Cardiac fibroblast (primary cell): ENCODE measurements around the gene SPOCK3.
A peak's percentile ranks its signal among the peaks of the same experiment; 100 is the strongest.
"Not testable (repeated sequence)": the region's sequence is repeated elsewhere in the genome, so short reads cannot be mapped to it uniquely, and the experiment has no call there.

Experiments
- DNase-seq, 2 donors: peaks; one replicate each; pipeline versions ENCODE4 v3.0.0 to v3.0.0-alpha.2; 2010; ENCODE audit warnings: low read depth in 2 of 2
- H3K4me3 ChIP-seq, 2 donors: replicated peaks in 1 of 2; 1 replicate in 1 of 2; 2 replicates in 1 of 2; pipeline ENCODE4 v1.5.1; 2011; ENCODE audit warnings: low read depth in 2 of 2, low read length in 2 of 2, mild to moderate bottlenecking in 2 of 2, moderate library complexity in 1 of 2
- TF ChIP-seq, protein P1 (sequence below): IDR thresholded peaks from one replicate; pipeline ENCODE4 v1.5.1; 2011; ENCODE audit warnings: low read depth, mild to moderate bottlenecking, low read length, inconsistent platforms

SPOCK3 gene

DNA sequence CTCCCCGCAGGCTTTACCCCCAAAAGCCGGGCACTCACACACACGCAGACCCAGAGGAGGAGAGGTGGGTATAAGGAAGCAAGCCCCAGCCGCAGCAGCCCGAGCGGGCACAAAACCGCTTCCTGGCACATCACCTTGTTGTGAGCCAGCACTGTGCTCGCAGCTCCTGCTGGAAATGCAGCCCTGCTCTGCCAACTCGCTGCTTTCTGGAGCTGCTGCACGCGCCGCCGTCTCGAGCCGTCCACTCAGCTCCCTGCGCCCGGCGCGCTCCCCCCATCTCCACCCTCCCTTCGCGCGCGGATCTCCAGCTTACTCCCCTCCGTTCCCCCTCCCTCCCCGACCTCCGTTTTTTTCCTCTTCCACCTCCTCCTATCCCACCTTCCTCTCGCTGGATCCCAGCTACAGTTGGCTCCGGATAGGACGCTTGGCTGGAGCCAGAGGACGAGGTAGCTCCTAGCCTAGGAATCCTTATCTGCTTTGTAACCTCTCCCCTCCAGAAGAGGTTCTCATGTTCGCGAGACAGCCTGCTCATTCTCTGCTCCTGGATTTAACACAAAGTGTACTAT, at the start of gene SPOCK3:
SPOCK3 (minus strand) TSS at position 179 of the 566 bp plus-strand sequence.
- peak; percentile 31 to 54 for DNase-seq
- TF ChIP-seq, protein P1, sequence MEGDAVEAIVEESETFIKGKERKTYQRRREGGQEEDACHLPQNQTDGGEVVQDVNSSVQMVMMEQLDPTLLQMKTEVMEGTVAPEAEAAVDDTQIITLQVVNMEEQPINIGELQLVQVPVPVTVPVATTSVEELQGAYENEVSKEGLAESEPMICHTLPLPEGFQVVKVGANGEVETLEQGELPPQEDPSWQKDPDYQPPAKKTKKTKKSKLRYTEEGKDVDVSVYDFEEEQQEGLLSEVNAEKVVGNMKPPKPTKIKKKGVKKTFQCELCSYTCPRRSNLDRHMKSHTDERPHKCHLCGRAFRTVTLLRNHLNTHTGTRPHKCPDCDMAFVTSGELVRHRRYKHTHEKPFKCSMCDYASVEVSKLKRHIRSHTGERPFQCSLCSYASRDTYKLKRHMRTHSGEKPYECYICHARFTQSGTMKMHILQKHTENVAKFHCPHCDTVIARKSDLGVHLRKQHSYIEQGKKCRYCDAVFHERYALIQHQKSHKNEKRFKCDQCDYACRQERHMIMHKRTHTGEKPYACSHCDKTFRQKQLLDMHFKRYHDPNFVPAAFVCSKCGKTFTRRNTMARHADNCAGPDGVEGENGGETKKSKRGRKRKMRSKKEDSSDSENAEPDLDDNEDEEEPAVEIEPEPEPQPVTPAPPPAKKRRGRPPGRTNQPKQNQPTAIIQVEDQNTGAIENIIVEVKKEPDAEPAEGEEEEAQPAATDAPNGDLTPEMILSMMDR: no peak

DNA sequence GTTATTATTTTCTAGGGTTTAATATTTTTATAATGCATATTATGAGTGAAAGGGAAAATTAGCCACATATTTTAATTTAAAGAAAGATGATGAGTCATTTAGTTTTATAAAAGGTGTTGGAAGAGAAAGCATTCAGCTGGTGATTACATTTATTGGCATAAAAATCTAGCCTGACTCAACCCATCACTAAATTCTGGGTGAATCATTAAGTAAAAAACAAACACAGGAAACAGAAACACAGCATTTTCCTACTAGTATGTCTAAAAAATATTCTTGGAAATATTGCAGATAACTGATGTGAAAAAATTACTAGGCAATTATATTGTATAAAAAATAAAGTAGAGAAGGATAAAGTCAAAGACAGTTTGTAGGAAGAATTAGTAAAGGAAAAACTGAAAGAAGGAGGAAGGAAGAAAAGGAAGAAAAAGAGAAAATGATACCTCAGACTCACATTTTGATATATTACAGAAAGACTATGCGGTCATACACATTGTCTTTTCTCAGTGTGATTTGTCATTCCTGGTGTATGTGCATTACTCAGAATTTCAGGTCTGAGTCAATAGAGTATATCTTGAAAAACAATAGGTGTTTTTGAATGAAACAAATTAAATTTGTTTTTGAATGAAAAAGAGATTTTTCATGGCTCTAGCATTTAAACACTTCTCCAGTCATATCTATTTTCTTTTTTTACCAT, 48.0 kb upstream of the SPOCK3 start:
- no peak overlapping the region for H3K4me3 ChIP-seq
- DNase-seq: peak in 1 of 2 donors; percentile 75
- TF ChIP-seq, protein P1: no peak

More for the DNA sequence above, at the start of gene SPOCK3:
- H3K4me3 ChIP-seq: peak within 1 kb of the TSS; percentile 53 to 65

DNA sequence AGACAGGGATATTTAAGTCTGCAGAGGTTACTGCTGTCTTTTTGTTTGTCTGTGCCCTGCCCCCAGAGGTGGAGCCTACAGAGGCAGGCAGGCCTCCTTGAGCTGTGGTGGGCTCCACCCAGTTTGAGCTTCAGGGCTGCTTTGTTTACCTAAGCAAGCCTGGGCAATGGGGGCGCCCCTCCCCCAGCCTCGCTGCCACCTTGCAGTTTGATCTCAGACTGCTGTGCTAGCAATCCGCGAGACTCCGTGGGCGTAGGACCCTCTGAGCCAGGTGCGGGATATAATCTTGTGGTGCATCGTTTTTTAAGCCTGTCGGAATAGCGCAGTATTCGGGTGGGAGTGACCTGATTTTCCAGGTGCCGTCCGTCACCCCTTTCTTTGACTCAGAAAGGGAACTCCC, 47.3 kb upstream of the SPOCK3 start:
- not testable (repeated sequence) for DNase-seq, H3K4me3 ChIP-seq

DNA sequence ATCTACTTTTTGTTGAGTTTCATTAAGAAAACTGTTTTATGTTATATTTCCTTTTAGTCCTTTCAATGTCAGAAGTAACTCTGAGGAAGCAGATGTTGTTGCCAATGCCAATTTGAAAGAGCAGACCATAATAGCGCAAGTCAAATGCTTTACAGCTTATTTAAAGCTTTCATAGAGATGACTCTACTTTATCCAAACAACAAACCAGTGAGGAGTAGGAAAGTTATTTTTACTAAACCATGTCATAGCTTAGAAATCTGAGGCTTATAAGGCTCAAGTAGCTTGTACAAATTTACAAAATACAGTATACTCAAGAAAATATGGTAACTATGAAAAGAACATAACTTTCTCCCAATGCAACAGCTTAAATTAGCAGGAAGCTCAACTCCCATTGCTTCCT, 40.1 kb upstream of the SPOCK3 start:
- TF ChIP-seq, protein P1: no peak
- peak in 1 of 2 donors; percentile 23 for DNase-seq
- no peak overlapping the region for H3K4me3 ChIP-seq

DNA sequence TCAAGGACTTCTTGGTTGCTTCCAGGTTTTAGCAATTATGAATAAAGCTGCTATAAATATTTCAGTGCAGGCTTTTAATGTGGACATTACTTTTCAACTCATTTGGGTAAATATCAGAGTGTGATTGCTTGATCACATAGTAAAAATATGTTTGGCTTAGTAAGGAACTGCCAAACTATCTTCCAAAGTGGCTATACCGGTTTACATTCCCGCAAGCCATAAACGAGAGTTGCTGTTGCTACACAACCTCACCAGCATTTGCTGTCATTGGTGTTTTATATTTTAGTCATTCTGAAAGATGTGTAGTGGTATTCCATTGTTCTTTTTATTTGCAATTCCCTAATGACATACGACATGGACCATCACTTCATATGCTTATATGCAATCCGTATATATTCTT, 30.9 kb upstream of the SPOCK3 start:
- no peak for DNase-seq
- no peak overlapping the region for H3K4me3 ChIP-seq
- TF ChIP-seq, protein P1: no peak

DNA sequence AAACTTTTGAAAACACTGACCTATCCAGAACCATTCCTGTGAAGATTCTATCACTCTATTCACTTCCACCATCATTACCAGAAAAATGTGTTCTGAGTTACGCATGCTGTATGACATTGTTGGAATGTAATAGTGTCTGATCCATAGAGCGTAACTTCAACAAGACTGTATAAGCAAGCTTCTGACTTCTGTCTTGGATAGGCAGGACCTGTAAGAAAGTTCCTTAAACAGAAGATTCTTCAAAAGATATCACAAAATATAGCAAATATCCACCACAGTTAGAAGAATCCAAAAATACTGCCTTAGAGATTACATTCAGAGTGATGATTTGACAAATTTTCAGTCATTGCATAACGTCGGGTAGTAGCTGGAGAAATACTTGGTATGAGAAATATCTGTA, 14.0 kb upstream of the SPOCK3 start:
- H3K4me3 ChIP-seq: no peak overlapping the region
- DNase-seq: no peak
- TF ChIP-seq, protein P1: no peak

DNA sequence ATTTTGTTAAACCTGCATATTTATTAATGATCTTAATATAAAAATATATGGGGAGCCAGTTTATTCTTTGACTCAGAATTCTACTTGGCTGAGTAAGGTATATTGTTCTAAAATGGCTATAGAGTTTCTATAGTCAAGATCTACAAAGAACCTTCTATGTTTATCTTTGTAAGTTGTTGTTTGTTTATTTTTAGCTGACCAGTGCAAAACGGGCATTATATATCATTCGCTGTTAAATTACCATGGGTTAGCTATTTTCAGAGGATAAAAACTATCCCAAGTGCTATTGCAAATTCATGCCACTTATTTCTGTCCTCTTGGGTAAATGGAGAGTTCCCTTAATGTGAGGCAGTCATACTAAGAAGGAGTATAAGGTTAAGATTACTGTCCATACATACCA, 5.3 kb upstream of the SPOCK3 start:
- H3K4me3 ChIP-seq: no peak overlapping the region
- TF ChIP-seq, protein P1: no peak
- no peak for DNase-seq
